Activated CD8-positive, alpha-beta memory T cell treated with anti-CD3 and anti-CD28 coated beads, Interleukin-2, amount 50 U/mL, for 1 hour (primary cell): ENCODE data around the gene THAP8.

ENCODE experiments used
- DNase-seq: peaks from one replicate; pipeline ENCODE4 v3.0.0-alpha.2; 2020; ENCODE audit errors: extremely low read depth

The THAP8 gene

GRCh38 chr19:35995048-35995993, 58.8 kb downstream of the THAP8 start, which contains the start of gene SDHAF1:
Gene SDHAF1, plus strand, starts transcription at chr19:35995188. Its CDS starts 87 bp downstream, at chr19:35995275.
- DNase-seq: peak; percentile 70

- DNase-seq: no peak
Observed at GRCh38 chr19:35993923-35994598, 60.0 kb downstream of the THAP8 start.

DNA sequence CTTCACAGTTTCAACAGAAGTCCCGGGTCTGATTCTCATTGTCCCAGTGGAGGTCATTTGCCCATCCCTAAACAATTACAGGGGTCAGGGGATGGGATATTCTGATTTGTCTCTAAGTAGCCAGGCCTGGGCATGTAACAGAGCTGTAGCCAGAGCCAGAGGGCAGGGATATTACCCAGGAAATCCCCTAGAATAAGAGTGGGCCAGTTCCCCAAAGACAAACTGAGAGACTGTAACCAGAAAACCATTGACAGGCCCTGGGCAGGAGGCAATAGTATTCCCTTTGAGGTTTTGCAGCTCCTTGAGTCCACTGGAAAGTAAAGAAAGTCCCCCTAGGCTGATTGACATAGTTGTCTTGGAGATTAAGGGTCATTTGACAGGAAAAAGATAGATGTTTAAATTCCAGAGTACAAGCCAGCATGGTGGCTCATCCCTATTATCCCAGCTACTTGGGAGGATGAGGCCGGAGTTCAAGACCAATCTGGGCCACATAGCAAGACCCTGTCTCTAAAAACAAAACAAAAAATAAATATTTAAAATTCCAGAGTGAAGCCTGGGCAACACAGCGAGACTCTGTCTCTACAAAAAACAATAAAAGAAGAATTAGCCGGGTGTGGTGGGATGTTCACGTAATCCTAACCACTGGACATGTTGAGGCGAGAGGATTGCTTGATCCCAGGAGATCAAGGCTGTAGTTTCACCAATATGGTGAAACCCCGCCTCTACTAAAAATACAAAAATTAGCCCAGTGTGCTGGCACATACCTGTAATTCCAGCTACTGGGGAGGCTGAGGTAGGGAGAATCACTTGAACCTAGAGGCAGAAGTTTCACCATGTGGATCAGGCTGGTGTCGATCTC, 60.9 kb downstream of the THAP8 start:
- no peak for DNase-seq

GRCh38 chr19:35991731-35992450, 62.2 kb downstream of the THAP8 start:
- no peak for DNase-seq

DNA sequence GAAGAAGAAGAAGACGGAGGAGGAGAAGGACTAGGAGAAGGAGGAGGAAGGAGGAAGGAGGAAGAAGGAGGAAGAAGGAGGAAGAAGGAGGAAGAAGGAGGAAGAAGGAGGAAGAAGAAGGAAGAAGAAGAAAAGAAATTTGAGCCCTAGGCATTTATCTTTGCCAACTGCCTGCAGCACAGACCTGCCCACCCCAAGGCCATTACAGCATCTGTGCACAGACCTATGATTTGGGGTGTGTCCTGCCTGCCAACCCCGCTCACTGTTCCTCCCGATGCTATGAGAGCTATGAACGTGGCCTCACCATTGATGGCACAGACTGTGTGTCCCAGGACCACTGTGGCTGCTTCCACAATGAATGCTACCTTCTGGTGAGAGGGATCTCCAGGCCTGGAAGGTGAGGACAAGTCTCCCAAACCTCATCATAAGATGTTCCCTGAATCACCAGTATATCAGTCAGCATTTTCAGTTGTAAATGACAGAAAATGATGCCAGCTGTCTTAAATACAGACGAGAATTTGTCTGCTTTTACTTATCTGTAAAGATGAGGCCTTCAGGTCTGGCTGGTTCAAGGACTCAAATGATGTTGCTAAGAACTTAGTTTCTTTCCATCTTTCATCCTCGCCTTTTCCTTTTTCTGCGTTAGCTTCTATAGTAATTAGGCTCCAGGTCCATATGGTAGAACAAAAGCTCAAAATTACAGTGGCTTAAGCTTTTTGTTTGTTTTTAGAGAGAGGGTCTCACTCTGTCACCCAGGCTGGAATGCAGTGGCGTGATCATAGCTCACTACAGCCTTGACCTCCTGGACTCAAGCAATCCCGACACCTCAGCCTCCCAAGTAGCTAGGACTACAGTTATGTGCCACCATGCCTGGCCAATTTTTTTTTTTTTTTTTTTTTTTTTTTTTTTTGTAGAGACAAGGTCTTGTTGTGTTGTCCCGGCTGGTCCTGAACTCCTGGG, 63.0 kb downstream of the THAP8 start:
- no peak for DNase-seq

DNA sequence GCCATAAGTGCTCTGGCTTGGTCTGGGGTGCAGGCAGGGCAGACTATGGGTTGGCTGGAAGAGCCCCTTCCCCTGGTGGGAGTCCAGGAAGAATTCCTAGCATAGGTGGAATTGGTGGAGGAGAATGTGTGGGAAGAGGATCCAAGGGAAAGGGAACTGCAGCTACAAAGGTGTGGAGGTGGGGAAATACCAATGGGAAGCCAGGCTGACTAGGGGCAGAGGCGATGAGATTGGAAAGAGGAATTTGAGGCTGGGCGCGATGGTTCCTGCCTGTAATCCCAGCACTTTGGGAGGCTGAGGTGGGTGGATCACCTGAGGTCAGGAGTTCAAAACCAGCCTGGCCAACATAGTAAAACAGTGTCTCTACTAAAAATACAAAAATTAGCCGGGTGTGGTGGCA, 63.9 kb downstream of the THAP8 start:
- DNase-seq: no peak

DNA sequence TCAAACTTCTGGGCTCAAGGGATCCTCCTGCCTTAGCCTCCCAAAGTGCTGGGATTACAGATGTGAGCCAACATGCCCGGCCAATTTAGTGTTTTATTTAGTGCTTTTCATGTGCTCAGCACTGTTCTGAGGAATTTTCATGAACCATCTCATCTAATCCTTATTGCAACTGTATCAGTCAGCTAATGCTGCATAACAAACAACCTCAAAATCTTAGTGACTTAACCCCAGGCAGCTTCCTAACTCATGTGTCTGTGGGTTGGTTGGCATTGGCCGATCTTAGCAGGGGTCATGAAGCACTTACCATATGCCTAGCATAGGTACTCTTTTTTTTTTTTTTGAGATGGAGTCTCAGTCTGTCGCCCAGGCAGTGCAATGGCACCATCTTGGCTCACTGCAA, 65.3 kb downstream of the THAP8 start:
- DNase-seq: no peak

DNA sequence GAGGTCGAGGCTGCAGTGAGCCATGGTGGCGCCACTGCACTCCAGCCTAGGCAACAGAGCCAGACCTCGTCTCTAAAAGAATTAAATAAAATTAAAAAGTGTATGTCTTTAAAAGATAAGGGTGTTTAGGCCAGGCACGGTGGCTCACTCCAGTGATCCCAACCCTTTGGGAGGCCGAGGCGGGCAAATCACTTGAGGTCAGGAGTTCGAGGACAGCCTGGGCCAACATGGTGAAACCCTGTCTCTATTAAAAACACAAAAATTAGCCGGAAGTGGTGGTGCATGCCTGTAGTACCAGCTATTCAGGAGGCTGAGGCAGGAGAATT, 66.6 kb downstream of the THAP8 start:
- DNase-seq: no peak

DNA sequence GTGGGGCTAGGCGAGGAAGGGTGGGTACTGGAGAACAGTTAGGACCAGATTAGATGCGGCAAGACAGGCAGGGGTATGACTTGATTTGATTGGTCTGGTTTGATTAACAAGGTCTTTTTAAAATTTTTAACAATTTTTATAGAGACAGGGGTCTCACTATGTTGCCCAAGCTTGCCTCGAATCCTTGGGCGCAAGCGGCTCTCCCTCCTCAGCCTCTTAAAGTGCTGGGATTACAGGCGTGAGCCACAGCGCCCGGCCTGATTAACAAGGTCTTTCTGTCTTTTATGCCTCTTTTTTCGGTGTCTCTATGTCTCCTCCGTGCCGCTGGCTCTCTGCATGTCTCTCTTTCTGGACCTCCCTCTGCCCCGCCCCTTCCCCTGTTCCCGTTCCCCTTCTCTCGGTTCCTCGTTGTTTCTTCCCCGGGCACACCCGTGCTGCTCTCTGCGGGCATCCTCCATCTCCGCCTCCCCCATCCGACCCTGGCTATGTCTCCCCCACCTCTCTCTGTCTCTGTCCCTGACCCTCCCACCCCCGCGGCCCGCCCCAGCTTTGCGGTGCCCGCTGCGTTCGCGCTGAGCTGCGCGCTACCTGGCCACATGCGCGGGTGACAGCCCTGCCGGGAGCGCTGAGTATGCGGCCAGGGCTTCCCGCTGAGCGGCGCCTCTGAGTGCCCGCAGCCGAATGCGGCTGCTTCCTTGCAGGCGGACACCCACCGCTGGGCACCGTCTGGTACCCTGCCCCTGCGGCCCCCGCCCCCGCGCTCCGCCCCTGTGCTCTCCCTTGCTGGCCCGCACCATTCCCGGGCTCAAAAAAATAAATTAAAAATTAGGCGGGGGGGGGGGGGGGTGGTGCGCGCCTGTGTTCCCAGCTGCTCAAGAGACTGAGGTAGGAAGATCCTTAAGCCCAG, 67.2 kb downstream of the THAP8 start:
- no peak for DNase-seq

- DNase-seq: no peak
Observed at GRCh38 chr19:35986111-35986510, 68.0 kb downstream of the THAP8 start.
